Measurements from ENCODE around the gene NHSL2. TPM values are rescaled to one million over a fixed set of nuclear protein-coding genes. Genes with fewer than 3 reads are reported as not detected.

The NHSL2 gene
- total and polyA plus RNA-seq, 4 donors, result 1.4 to 9.9 (median 4.7) TPM

- Histone ChIP-seq H3K9me3 (ENCODE audit: control insufficient read depth in 4 of 4, insufficient read depth in 3 of 4, low read length in 3 of 4) (peaks cover 0 to 5% (median 0%) of the 10 kb centered on the region in 4 donors), H3K4me1 (ENCODE audit: control insufficient read depth in 5 of 5, insufficient read depth in 5 of 5, low read length in 5 of 5) (peaks cover 0 to 6% (median 0%) of the 10 kb centered on the region in 5 donors), H3K27ac (ENCODE audit: low read depth in 1 of 2, low read length in 1 of 2) (peak overlapping the region in 1 of 2 donors; percentile 12), H3K36me3 (ENCODE audit: control insufficient read depth in 4 of 4, insufficient read depth in 4 of 4, low read length in 4 of 4) (no peaks in the 10 kb centered on the region), H3K4me3 (no peak overlapping the region), H3K9ac (ENCODE audit: insufficient read depth in 1 of 2, low read length in 2 of 2) (no peak overlapping the region), H3K27me3 (ENCODE audit: control insufficient read depth in 3 of 3, insufficient read depth in 3 of 3, low read length in 2 of 3) (peaks cover 0 to 3% (median 2%) of the 10 kb centered on the region in 3 donors)
- TF ChIP-seq, protein P1, sequence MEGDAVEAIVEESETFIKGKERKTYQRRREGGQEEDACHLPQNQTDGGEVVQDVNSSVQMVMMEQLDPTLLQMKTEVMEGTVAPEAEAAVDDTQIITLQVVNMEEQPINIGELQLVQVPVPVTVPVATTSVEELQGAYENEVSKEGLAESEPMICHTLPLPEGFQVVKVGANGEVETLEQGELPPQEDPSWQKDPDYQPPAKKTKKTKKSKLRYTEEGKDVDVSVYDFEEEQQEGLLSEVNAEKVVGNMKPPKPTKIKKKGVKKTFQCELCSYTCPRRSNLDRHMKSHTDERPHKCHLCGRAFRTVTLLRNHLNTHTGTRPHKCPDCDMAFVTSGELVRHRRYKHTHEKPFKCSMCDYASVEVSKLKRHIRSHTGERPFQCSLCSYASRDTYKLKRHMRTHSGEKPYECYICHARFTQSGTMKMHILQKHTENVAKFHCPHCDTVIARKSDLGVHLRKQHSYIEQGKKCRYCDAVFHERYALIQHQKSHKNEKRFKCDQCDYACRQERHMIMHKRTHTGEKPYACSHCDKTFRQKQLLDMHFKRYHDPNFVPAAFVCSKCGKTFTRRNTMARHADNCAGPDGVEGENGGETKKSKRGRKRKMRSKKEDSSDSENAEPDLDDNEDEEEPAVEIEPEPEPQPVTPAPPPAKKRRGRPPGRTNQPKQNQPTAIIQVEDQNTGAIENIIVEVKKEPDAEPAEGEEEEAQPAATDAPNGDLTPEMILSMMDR (IDR thresholded peaks at IDR 0.05; ENCODE audit: control extremely low read depth, extremely low read depth), result no peak
- WGBS, 2 donors, result 45 to 59% methylated on average over 15 to 17 of the region's 17 CpGs
- peak in 2 of 3 donors; percentile 40 to 55 for DNase-seq
- ATAC-seq (ENCODE audit: insufficient read depth, low FRiP score), result no peak
Observed at GRCh38 chrX:72003811-72004750, 93.4 kb downstream of the NHSL2 start.

- H3K4me1 ChIP-seq (ENCODE audit: control insufficient read depth in 5 of 5, insufficient read depth in 5 of 5, low read length in 5 of 5), result peaks cover 0 to 6% (median 0%) of the 10 kb centered on the region in 5 donors
- H3K4me3 ChIP-seq, result no peak overlapping the region
- H3K27ac ChIP-seq (ENCODE audit: low read depth in 1 of 2, low read length in 1 of 2), result no peak overlapping the region
- no peak for ATAC-seq (ENCODE audit: insufficient read depth, low FRiP score)
- H3K9me3 ChIP-seq (ENCODE audit: control insufficient read depth in 4 of 4, insufficient read depth in 3 of 4, low read length in 3 of 4), result peaks cover 0 to 5% (median 0%) of the 10 kb centered on the region in 4 donors
- no peaks in the 10 kb centered on the region for H3K36me3 ChIP-seq (ENCODE audit: control insufficient read depth in 4 of 4, insufficient read depth in 4 of 4, low read length in 4 of 4)
- no peak overlapping the region for H3K9ac ChIP-seq (ENCODE audit: insufficient read depth in 1 of 2, low read length in 2 of 2)
- H3K27me3 ChIP-seq (ENCODE audit: control insufficient read depth in 3 of 3, insufficient read depth in 3 of 3, low read length in 2 of 3), result peaks cover 0 to 6% (median 2%) of the 10 kb centered on the region in 3 donors
- TF ChIP-seq, protein P1 (IDR thresholded peaks at IDR 0.05; ENCODE audit: control extremely low read depth, extremely low read depth), result no peak
- DNase-seq, result no peak
- 88 to 95% methylated on average over 2 of the region's 2 CpGs for WGBS, 2 donors
Observed at GRCh38 chrX:72005046-72005445, 94.4 kb downstream of the NHSL2 start.

- TF ChIP-seq, protein P1 (IDR thresholded peaks at IDR 0.05; ENCODE audit: control extremely low read depth, extremely low read depth), result no peak
- Histone ChIP-seq H3K27me3 (ENCODE audit: control insufficient read depth in 3 of 3, insufficient read depth in 3 of 3, low read length in 2 of 3) (peaks cover 0 to 6% (median 2%) of the 10 kb centered on the region in 3 donors), H3K36me3 (ENCODE audit: control insufficient read depth in 4 of 4, insufficient read depth in 4 of 4, low read length in 4 of 4) (no peaks in the 10 kb centered on the region), H3K4me3 (no peak overlapping the region), H3K9ac (ENCODE audit: insufficient read depth in 1 of 2, low read length in 2 of 2) (no peak overlapping the region), H3K9me3 (ENCODE audit: control insufficient read depth in 4 of 4, insufficient read depth in 3 of 4, low read length in 3 of 4) (peaks cover 0 to 5% (median 0%) of the 10 kb centered on the region in 4 donors), H3K4me1 (ENCODE audit: control insufficient read depth in 5 of 5, insufficient read depth in 5 of 5, low read length in 5 of 5) (peaks cover 0 to 6% (median 0%) of the 10 kb centered on the region in 5 donors), H3K27ac (ENCODE audit: low read depth in 1 of 2, low read length in 1 of 2) (no peak overlapping the region)
- no peak for DNase-seq
- WGBS, 2 donors, result 84 to 98% methylated on average over 4 of the region's 4 CpGs
- no peak for ATAC-seq (ENCODE audit: insufficient read depth, low FRiP score)
Observed at GRCh38 chrX:72006461-72006860, 95.8 kb downstream of the NHSL2 start.
